GM18507 (cell line): Measurements from ENCODE around the gene KAZN.

Experiments
- DNase-seq: peaks from one replicate; pipeline ENCODE4 v3.0.0; 2011; ENCODE audit warnings: low read depth; ENCODE audit not compliant: insufficient read length; ENCODE audit errors: extremely low spot score
- FAIRE-seq: peaks from 2 replicates; lab custom pipeline; 2011; peaks lifted over from hg19 to GRCh38; lab: Jason Lieb, UNC

KAZN gene

GRCh38 chr1:15094719-15095495 lies 496.4 kb downstream of the KAZN start:
- no peak for DNase-seq
- no peak for FAIRE-seq

- no peak for DNase-seq
- no peak for FAIRE-seq
These were observed 497.0 kb downstream of the KAZN start for GRCh38 chr1:15095496-15095875.

- DNase-seq = no peak
- no peak for FAIRE-seq
These were observed 497.8 kb downstream of the KAZN start for GRCh38 chr1:15096293-15096692.

- no peak for FAIRE-seq
These were observed 500.0 kb downstream of the KAZN start for GRCh38 chr1:15098176-15099125.

GRCh38 chr1:15099441-15100120 lies 501.1 kb downstream of the KAZN start:
- DNase-seq (no peak), FAIRE-seq (no peak)

More at GRCh38 chr1:15098176-15099125, 500.0 kb downstream of the KAZN start:
- DNase-seq = no peak

GRCh38 chr1:15100121-15100879 lies 501.8 kb downstream of the KAZN start:
- FAIRE-seq (peak; percentile 84), DNase-seq (peak; percentile 51)

- DNase-seq (no peak), FAIRE-seq (no peak)
These were observed 502.6 kb downstream of the KAZN start for GRCh38 chr1:15100880-15101760.

GRCh38 chr1:15101801-15102200 lies 503.3 kb downstream of the KAZN start:
- DNase-seq = no peak
- FAIRE-seq = no peak

- FAIRE-seq = no peak
- no peak for DNase-seq
These were observed 504.2 kb downstream of the KAZN start for GRCh38 chr1:15102646-15103045.

GRCh38 chr1:15103211-15103610 lies 504.7 kb downstream of the KAZN start:
- no peak for FAIRE-seq
- no peak for DNase-seq

- DNase-seq (no peak), FAIRE-seq (no peak)
These were observed 505.4 kb downstream of the KAZN start for GRCh38 chr1:15103906-15104305.

GRCh38 chr1:15104768-15105167 lies 506.3 kb downstream of the KAZN start:
- DNase-seq = no peak
- no peak for FAIRE-seq

- FAIRE-seq (no peak), DNase-seq (no peak)
These were observed 508.1 kb downstream of the KAZN start for GRCh38 chr1:15106608-15107007.

- FAIRE-seq (no peak), DNase-seq (no peak)
These were observed 508.7 kb downstream of the KAZN start for GRCh38 chr1:15107058-15107687.

GRCh38 chr1:15107911-15108310 lies 509.4 kb downstream of the KAZN start:
- DNase-seq (no peak), FAIRE-seq (no peak)

GRCh38 chr1:15110128-15110866 lies 511.8 kb downstream of the KAZN start:
- DNase-seq = no peak
- no peak for FAIRE-seq

- FAIRE-seq = no peak
- no peak for DNase-seq
These were observed 512.4 kb downstream of the KAZN start for GRCh38 chr1:15110867-15111230.
